HG03060 (cell line): ENCODE measurements around the gene SAG.
"Not testable (repeated sequence)": the region's sequence is repeated elsewhere in the genome, so short reads cannot be mapped to it uniquely, and the experiment has no call there.

ENCODE experiments used
- ATAC-seq: cut with Tn5 transposase; IDR thresholded peaks from one replicate; pipeline ENCODE4 v1.9.1; 2021; ENCODE audit warnings: low read depth, moderate number of reproducible peaks; ENCODE audit not compliant: unreplicated experiment

The SAG gene

DNA sequence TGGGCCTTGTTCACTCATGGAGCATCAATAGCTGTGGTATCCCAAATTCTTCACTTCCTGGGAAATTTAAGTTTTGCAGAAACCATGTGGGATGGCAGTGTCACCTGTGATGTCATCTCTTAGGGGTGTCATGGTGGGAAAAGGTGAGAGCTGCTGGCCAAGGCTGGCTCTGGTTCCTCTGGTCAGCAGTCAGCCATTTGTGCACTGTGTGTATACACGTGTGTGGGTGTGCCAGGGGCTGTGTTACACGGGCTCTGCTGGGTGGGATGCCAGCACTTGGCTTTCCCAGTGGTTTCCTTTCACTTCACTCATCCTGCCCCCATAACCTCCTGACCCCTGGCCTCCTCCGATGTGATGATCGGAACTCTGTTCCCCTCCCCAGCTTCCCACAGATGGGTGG, 21.3 kb downstream of the SAG start:
- no peak for ATAC-seq

DNA sequence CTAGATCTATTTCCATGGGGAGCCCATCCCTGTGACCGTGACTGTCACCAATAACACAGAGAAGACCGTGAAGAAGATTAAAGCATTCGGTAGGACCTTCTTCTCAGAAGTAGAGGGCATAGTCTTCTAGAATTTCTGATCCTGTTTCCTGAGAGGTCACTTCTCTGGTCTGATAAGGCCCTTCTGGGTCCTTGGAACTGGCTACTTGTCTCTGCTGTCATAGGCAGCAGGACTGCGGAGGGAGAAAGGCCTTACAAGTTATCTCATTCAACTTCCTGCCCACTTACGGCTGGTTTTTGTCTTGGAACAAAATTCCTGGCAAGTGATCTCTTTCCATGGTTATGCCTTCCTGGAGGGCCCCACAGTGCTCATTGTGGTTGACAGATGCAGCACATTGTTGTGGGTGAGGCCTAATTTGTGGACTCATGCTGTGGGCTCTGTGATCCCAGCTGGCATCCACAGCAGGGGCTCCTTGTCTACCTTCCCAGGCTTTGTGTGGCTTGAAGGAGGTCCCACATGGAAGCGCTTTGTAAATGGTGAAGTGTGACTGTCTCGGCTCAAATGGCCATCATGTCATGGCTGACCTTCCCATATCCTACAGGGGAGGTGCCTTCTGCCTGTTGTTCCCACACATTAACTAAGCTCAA, 22.0 kb downstream of the SAG start:
- ATAC-seq = no peak

DNA sequence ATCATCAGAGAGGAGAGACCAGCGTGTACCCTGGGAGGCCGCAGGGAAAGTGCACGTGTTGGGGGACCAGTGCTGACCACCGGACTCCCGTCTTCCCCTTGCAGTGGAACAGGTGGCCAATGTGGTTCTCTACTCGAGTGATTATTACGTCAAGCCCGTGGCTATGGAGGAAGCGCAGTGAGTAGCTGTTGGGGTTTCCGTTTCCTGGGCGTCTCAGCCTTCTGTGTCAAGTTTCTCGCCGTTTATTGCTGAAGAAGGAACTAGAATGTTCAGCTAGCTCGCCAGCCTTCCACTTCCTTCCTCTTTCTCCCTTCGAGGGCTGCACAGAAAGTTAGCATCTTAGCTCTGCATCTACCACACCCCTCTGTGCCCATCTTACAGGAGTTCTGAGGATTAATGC, 23.9 kb downstream of the SAG start:
- ATAC-seq = no peak

DNA sequence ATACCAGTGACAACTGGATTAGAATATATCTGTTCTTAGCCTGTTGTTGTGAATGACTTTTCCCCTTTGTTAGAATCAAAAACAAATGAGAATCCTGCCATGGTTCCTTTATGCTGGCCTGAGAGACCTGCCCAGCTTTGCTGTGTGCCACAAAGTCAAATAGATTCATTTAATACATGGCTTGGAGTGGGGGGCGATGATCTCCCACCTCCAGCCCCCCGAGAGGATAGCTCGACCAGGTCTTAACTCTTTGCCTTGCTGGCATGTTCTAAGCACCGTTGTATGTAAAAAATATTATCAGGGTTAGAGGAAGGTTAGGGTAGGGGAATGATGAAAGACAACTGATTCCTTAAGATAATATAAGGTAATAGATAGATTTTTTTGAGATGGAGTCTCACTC, 24.5 kb downstream of the SAG start:
- ATAC-seq = no peak

- ATAC-seq = no peak
Observed at GRCh38 chr2:233334915-233335314, 27.3 kb downstream of the SAG start.

- ATAC-seq = not testable (repeated sequence)
Observed at GRCh38 chr2:233336091-233336490, 28.5 kb downstream of the SAG start.

DNA sequence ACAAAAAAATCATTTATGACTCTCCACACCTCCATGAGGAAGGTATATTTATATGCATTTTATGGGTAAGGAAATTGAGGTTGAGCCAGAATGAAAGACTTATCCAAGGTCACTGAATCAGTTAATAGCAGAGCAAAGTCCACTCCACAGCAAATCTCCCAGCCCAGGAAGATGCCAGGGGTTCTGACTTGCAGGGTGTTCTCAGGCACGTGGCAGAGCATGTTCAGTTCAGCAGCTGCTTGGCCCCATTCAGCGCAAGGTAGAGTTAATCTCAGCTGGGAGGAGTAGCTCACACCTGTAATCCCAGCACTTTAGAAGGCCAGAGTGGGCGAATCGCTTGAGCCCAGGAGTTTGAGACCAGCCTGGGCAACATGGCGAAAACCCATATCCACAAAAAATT, 28.9 kb downstream of the SAG start:
- no peak for ATAC-seq

- no peak for ATAC-seq
Observed at GRCh38 chr2:233338046-233338445, 30.4 kb downstream of the SAG start.

- no peak for ATAC-seq
Observed at GRCh38 chr2:233338812-233339368, 31.3 kb downstream of the SAG start.

DNA sequence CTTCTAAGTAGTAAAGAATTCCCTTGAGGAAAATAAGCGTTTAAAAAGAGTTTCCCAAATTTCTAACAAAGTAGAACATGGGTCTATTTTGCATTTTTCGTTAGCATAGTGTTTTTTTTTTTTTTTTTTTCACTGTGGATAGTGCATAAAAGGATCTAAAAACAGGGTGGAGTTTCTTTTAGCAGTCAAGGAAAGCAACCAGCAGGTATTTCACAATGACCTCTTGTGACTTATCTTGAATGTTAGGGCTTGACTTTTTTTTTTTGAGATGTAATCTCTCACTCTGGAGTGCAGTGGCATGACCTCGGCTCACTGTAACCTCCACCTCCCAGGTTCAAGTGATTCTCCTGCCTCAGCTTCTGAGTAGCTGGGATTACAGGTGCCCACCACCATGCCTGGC, 31.8 kb downstream of the SAG start:
- no peak for ATAC-seq

DNA sequence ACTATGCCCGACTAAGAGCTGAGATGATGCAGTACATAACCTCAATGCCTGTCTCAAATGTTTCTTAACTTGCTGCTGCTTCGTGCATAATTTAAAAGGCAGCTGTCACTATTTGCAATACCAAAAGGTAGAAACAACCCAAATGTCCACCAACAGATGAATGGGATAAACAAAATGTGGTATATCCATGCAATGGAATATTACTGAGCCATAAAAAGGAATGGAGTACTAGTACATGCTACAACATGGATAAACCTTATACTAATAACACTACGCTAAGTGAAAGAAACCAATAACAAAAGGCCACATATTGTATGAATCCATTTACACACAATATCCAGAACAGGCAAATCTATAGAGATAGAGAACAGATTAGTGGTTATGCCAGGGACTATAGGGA, 33.7 kb downstream of the SAG start:
- ATAC-seq = no peak

GRCh38 chr2:233342301-233342700, 34.7 kb downstream of the SAG start:
- ATAC-seq = no peak

GRCh38 chr2:233343171-233343705, 35.6 kb downstream of the SAG start:
- no peak for ATAC-seq

- no peak for ATAC-seq
Observed at GRCh38 chr2:233346376-233346775, 38.8 kb downstream of the SAG start.

DNA sequence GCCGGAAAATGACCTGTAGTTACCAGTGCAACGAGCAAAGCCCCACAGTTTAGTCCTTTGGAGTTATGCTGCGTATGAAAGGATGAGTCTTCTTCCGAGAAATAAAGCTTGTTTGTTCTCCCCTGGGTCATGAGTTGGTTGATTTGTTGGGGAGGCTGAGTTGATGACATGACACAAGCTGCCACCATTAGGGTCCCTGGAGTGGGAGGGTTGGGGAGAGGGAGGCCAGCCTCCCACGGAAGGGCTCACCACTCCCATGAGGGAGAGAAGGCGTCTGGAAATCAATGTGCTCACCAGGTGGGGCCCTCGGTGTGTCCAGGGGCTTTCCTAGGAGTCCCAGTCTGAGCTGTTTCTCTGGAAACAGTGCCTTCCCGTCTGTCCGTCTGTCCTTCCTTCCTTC, 39.3 kb downstream of the SAG start:
- ATAC-seq = no peak

GRCh38 chr2:233349005-233349998, 41.7 kb downstream of the SAG start:
- no peak for ATAC-seq

DNA sequence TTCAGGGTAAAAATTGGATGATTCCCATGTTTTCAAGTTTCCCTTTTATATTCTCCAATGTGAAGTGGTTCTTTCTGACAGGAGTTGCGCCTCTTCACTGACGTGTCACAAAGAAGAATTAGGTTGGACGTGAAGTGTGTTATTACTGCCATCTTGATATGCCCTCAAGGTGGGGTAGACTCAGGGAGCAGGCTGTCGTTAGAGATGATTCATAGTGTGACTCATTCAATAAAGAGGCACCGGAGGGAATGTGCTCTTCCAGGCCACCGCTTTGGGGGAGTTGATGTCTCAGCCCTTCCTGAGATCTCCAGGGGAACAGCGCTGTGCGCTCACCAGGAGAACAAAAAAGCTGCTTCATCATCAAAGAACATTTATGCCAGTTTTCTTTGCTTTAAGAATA, 43.1 kb downstream of the SAG start:
- ATAC-seq = no peak

- no peak for ATAC-seq
Observed at GRCh38 chr2:233351423-233351822, 43.8 kb downstream of the SAG start.

GRCh38 chr2:233352141-233352842, 44.7 kb downstream of the SAG start:
- no peak for ATAC-seq

DNA sequence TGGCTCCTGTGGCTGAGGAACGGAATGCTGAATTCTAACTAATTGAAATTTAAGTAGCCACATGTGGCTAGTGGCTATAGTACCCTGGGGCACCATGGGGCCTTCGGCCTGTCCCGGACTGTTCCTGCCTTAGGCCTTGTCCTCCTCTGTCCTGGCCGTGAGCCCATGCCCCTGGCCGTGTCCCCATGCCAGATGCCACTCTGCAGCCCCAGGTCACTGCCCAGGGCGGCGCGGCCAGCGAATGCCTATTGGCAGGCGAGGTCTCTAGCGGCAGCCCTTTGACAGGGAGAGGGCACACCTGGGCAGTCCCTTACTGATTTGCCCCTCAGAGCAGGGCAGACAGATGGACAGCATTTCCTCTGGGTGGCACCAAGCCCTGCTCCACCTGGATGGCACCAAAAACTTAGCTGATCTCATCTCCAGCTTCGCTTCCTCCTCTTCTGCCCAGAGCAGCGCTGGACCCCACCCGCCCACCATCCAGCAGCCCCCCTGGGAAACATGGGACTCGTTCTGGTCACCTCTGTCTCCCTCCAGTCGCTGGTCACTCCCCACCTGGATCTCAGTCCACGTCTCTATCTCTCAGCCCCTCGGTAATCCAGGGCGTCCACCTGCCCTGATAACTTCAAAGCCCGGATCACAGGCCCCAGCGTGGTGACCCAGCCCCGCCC, 45.6 kb downstream of the SAG start:
- ATAC-seq = no peak
